HCEC 1CT (cell line): Measurements from ENCODE around the gene FBXL7.

Source experiments
- DNase-seq: peaks from one replicate; pipeline ENCODE4 v3.0.0-alpha.2; 2017

Gene FBXL7

GRCh38 chr5:15904899-15905830, 405.2 kb downstream of the FBXL7 start:
- peak; percentile 23 for DNase-seq

GRCh38 chr5:15914638-15915037, 414.7 kb downstream of the FBXL7 start:
- peak; percentile 55 for DNase-seq

- no peak for DNase-seq
Measured at GRCh38 chr5:15926586-15926985, 426.6 kb downstream of the FBXL7 start.

- no peak for DNase-seq
Measured at GRCh38 chr5:15927710-15928380, 427.9 kb downstream of the FBXL7 start.

GRCh38 chr5:15929611-15930263, 429.8 kb downstream of the FBXL7 start:
- peak; percentile 77 for DNase-seq

- no peak for DNase-seq
Measured at GRCh38 chr5:15932066-15932465, 432.1 kb downstream of the FBXL7 start.

GRCh38 chr5:15933259-15934207, 433.6 kb downstream of the FBXL7 start:
- DNase-seq = no peak

GRCh38 chr5:15936505-15937245, 436.7 kb downstream of the FBXL7 start:
- DNase-seq = no peak

- no peak for DNase-seq
Measured at GRCh38 chr5:15937708-15938107, 437.7 kb downstream of the FBXL7 start.

- DNase-seq = peak; percentile 33
Measured at GRCh38 chr5:15938186-15938585, 438.2 kb downstream of the FBXL7 start.

- peak; percentile 93 for DNase-seq
Measured at GRCh38 chr5:15938961-15939360, 439.0 kb downstream of the FBXL7 start.

- no peak for DNase-seq
Measured at GRCh38 chr5:15940905-15941304, 440.9 kb downstream of the FBXL7 start.

- DNase-seq = peak; percentile 76
Measured at GRCh38 chr5:15943487-15943886, 443.5 kb downstream of the FBXL7 start.

- DNase-seq = no peak
Measured at GRCh38 chr5:15946026-15946425, 446.0 kb downstream of the FBXL7 start.

- DNase-seq = no peak
Measured at GRCh38 chr5:15948190-15948589, 448.2 kb downstream of the FBXL7 start.

- no peak for DNase-seq
Measured at GRCh38 chr5:15951126-15951525, 451.1 kb downstream of the FBXL7 start.

GRCh38 chr5:15951550-15951949, 451.6 kb downstream of the FBXL7 start:
- DNase-seq = no peak

GRCh38 chr5:15956622-15957021, 456.6 kb downstream of the FBXL7 start:
- no peak for DNase-seq

GRCh38 chr5:15957124-15957523, 457.1 kb downstream of the FBXL7 start:
- no peak for DNase-seq

GRCh38 chr5:15959370-15960164, 459.6 kb downstream of the FBXL7 start:
- no peak for DNase-seq
